GM21786 (cell line): ENCODE results near the gene PPARD.

Experiments
- ATAC-seq: cut with Tn5 transposase; IDR thresholded peaks from one replicate; pipeline ENCODE4 v1.9.1; 2021; ENCODE audit not compliant: unreplicated experiment

PPARD gene

DNA sequence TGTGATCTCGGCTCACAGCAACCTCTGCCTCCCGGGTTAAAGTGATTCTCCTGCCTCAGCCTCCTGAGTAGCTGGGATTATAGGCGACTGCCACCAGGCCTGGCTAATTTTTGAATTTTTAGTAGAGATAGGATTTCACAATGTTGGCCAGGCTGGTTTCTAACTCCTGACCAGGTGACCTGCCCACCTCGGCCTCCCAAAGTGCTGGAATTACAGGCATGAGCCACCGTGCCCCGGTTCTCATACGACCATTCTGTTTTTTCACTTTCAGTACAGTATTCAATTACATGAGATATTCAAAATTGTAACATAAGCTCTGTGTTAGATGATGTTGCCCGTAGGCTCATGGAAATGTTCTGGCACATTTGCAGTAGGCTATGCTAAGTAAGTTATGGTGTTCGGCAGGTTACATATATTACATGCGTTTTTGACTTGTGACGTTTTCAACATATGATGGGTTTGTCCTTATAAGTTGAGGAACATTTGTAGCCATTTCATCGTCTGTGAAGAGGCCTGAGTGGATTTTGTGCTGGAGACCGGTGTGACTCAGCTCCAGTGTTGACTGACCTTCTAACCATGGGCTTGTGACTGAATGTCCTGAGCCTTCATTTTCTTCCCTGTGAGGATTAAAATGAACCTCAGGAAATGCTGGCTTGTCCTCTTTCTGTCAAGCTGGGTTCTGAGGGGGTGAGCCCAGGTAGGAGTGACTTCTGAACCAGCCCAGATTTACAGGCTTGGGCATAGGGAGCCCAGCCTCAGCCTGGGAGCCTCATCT lies 12.2 kb downstream of the PPARD start:
- ATAC-seq, result no peak

DNA sequence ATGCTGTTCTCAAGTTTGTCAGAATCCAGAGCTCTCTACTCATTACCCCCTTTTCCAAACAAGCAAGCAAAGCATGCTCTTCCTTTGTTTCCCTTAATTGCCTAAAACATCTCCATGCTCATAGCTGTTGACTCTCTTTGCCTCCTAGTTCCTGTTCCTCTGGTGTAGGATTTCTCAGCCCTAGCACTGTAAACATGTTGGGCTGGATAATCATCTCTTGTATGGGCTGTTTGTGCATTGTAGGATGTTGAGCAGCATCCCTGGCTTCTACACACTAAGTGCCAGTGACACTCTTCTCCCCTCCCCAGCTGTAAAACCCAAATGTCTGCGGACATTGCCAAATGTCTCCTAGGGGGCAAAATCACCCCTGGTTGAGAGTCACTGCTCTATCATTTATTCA lies 14.0 kb downstream of the PPARD start:
- ATAC-seq, result no peak

DNA sequence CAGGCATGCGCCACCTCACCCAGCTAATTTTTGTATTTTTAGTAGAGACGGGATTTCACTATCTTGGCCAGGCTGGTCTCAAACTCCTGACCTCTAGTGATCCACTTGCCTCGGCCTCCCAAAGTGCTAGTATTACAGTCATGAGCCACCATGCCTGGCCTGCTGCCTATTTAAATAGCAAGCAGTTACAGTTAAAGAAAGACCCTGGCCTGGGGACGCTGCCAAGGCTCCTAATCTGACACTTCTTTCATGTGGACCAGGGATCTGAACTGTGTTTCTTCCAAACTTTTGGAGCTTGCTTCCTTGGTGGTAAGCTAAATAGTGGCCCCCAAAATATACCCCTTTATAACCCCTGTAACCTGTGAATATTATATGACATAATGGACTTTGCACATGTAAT lies 15.3 kb downstream of the PPARD start:
- ATAC-seq, result no peak

DNA sequence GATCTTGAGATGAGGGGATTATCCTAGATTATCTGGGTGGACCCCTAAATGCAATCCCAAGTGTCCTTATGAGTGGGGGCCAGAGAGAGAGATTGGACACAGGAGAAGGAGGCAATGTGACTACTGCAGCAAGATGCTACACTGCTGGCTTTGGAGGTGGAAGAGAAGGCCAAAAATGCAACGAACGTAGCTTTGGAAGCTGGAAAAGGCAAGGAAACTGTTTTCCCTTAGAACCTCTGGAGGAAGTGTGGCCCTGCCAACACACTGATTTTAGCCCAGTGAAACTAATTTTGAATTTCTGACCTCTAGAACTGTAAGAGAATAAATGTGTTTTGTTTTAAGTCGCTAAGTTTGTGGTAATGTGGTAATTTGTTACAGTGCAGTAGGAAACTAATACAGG lies 15.7 kb downstream of the PPARD start:
- ATAC-seq, result no peak

DNA sequence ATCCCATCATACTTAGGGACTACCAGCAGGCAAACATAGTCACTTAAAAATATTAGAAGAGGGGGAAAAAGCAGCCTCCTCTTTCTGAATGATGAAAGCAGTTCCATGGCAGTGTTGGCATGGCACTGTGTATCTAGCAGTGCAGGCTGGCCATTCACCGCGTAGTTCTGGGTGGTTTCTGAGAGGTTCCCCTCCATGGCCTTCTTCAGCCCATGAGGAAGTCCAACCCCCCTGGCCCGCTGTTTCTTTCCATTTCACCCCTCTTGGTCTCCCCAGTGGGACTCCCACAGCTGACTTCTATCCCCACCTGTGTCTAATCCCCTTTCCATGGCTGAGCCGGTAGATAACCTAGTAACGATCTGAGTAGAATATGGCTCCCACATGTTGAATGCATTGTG lies 17.0 kb downstream of the PPARD start:
- no peak for ATAC-seq

DNA sequence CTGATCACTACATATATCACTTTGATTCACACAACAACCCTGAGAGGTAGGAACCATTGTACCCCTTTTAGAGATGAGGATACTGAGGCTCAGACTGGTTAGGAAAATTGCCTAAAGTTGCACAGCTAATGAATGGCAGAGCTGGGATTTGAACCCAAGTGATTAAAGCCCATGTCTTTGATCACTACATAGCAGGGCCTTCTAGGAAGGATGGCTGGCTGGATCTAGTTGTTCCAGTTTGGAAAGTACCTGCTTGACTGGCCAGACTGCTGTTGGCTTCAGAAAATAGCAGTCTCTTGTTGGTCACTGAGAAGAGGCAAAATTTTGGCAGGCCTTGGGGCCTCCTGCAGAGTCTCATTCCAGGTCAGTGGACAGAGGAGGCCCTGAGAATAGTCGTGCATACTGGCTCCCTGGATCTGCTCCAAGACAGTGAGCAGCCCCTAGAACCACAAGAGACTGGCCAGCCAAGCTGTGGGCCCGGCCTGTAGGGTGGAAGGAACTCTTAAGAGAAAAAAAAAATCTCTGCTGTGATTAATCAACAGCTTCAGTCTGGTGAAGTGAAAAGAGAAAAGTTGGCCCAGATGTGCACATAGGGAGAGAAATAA lies 17.5 kb downstream of the PPARD start:
- ATAC-seq, result no peak

DNA sequence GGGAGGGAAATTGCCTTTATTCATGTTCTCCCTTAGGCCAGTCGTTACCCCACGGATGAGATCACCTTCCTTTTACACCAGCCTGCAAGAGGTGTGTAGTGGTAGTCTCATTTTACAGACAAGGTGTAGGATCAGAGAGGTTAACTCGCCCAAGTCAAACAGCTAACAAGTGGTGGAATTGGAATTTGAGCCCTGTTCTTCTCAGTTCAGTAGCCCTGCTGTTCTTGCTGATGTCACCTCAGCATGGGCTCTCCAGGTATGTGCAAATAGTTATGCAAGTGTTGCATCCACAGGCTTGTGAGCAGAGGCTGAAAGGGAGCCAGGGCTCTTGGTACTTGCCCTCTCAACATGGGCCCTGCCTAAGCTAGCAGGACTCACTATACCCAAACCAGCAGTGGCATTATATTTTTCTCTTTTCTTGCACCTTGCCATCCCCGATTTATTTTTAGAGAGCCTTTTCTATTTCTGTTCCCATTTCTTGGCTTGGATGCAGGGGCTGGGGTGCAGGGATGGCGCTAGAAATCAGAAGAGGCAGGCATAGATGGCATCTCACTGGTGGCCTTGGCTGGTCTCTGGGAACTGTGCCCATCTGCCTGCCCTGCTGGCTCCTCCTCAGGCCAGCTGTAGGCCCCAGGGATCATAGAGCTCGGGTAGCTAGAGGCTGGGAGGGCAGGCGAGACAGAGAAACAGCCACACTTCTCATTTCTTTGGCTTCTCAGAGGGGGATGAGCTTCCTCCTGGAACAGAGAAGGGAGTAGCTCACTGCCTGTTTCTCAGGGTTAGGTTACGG lies 18.2 kb downstream of the PPARD start:
- no peak for ATAC-seq

DNA sequence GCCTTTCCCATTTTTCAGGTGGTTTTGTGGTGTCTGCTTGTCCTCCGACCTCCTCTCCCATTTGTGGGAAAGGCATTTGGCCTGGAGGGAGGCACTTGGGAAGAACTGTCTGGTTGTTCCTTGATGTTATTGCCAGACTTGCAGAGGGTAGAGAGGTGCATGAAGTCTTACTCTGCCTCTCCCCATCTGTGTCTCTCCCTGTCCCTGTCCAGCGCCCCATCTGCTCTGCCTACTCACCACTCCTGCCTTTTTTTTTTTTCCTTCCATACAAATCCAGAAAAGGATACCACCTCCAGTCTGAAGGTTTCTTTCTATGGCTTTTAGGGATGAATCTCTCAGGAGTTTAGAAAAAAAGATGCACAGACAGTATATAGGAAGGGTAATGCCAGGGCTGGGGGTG lies 19.8 kb downstream of the PPARD start:
- no peak for ATAC-seq

DNA sequence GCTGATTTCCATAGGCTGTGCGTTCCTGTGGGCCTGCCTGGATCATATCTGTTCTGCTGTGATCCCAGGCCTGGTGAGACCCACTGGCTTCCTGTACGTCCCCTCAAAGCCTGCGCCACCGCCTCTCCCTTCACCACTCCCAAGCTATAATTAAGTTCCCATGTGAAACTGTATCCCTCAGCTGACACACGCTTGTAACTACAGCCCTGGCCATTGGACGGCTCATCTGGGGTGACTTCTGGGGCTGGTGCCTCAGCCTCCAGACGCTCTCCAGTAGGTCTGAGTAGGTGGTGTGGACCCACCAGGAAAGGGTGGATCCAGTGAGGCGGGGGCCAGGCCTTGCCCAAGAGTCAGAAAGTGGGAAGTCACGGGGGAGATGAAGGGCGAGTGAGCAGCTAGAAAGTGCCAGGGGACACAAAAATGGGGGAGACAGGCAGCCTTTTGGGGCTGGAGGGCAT lies 21.0 kb downstream of the PPARD start:
- ATAC-seq, result no peak

DNA sequence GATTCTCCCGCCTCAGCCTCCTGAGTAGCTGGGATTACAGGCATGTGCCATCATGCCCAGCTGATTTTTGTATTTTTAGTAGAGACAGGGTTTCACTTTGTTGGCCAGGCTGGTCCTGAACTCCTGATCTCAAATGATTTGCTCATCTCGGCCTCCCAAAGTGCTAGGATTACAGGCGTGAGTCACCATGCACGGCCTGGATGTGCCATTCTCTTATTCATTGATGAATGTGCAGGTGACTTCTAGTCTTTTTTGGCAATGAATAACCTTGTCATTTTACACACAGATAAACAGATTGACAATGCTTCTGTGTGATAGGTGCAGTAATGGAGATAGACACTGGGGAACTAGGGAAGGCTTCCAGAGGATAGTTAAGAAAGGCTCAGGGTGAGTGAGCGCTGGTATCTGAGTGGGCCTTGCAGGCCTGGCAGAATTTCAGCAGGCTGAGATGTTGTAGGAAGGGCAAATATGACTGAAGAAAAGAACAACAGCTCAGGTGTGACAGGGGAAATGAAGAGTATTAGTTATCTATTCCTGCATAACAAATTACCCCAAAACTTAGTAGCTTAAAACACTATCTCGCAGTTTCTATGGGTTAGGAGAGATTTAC lies 23.3 kb downstream of the PPARD start:
- no peak for ATAC-seq

DNA sequence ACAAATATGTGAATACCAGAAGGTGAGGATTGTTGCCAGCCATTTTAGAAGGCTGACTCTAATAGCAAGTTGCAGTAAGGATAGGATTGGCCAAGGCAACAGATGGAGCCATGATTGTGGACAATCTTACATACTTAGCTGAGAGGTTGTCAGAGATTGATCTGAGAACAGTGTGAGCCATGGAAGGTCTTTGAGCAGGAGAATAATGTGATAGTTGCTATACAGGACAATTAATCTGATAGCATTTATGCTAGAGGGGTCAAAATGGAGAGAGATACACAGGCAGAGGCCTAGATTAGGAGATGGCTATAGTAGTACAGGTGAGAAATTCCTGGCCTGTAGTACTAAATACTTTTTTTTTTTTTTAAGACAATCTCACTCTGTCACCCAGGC lies 23.8 kb downstream of the PPARD start:
- ATAC-seq, result no peak

DNA sequence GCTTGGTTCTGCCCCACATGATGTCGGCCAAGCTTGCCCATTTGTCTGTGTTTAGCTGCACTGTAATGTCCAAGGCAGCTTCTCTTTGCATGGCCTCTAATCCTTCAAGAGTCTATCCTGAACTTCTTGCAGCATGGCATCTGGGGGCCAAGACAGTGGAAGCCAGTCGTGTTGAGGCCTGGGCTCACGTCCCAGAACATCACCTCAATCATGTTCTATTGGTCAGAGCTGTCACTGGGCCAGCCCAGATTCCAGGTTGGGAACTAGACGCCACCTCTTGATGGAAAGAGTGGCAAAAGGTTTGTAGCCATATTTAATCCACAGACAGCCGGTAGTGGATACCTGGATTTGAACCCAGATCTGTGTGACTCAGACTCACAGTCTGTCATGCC lies 25.3 kb downstream of the PPARD start:
- no peak for ATAC-seq

DNA sequence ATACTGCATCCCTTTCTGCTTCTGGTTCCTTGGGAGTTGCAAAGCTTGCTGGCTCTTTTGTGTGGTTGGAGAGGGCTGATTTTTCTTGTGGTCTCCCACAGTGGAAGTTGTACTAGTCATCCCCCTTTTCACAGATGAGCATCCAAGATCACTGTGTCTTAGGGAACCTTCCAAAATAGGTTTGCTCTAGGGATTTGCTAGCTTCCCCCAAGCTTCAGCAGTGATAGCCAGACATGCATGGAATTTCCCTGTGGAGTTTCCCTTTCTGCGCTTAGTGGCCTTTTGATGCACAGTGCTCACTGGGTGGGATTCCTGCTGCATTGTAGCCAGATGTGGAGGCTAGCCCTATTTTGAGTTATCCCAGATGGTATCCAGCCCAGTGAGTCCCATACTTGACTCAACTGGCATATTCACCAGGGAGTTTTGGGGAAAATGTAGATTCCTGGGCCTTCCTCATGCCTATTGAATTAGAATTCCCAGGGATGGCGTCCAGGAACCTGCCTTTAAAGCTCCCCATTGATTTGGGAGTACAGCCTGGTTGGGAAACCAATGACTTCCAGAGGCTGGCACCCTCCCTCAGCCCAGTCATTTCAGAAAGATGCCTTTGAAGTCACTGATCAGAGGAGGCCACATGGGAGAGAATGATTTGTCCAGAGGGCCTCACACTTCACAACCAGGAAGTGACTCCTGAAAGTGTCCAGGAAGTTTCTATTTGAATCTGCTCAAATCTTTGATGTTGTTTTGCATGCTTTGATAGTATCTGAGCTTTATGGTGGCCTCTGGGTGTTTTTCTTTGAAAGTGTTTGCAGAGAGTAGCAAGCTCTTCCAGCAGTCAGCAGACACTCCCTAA lies 25.9 kb downstream of the PPARD start:
- no peak for ATAC-seq

DNA sequence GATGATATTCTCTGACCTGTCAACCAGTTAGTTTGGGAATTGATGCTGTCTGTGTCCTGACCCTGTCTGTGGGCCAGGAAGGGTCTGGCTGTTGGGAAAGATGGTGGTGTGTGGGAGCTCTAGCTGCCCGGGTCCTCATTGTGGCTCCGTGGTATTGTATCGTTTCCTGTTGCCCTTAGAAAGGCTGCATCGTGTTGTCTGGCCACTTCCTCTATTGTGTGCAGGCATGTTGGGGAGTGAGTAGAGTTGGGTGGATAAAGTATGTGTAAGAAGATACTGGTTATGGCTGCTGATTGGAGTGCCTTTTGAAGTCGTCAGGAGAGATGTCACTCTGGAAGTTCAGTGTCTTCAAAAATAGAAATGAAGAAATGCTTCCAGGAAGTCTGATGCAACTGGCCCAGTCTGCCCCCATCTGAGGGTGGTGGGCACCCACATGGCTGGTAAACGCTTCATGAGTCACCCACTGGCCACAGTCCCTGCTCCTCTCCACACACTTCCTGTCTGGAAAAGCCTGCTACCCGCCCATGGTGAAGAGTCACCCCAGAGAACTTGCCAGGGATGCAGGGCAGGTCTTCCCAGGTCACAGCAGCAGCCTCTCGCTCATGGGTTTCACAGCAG lies 27.9 kb downstream of the PPARD start:
- peak; percentile 69 for ATAC-seq

DNA sequence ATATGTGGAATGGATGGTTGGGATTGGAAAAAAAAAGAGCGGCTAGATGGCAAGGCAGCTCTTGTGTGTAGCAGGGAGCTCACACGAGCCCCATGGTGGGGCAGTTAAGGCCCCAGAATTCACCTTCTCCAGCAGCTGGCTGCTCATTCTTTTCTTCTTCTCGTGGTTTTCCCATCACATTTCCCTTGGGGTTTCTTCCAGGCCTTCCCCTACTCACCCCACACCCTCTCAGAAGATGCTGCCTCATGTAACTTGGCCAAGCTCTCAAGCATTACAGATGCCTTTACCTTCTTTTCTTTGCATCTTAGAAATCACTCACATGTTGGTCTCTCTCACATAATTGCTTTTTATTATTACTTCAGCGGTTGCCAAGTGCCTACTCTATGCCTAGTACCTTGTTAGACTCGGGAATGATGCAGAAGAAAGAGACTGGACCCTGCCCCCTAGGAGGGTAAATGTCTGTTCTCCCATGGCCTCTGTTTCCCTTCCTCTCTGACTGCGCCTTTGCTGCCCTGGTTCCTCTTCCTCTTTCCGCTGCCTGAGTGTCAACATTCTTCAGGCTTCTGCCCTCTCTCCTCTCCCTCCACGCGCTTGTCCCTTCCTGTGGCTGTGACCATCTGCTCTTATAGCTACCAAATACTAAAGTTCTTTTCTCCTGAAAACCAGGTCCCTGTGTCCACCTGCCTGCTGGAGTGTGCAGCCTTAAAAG lies 28.6 kb downstream of the PPARD start:
- ATAC-seq, result no peak

DNA sequence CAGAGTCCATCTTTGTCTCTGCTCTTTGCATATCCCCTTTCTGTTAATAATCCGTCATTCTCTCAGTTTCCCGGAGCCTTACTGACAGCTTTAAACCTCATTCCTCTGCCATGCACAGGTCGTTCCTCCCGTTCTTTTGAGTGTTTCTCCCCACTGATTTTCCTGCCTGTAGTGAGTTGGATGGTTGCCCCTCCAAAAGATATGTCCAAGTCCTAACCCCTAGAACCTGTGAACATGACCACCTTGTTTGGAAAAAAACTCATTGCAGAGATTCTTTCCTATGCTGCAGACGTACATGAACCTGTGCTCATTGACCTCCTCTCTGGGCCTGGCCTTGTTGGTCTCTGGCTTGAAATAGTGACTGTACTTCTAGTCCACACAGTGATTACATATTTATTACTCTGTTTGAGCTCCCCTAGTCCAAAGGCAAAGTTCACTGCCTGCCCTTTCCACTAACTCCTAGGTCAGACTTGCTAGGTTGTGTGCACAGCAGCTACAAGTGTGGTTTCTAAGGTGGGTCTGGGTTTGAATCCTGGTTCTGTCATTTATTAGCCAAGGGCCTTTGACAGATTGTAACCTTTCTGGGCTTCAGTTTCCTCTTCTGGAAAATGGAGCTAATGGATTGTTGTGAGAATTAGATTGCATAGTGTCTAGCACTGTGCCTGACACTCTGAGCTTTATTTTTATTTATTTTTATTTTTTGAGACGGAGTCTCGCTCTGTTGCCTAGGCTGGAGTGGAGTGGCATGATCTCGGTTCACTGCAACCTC lies 29.3 kb downstream of the PPARD start:
- no peak for ATAC-seq

DNA sequence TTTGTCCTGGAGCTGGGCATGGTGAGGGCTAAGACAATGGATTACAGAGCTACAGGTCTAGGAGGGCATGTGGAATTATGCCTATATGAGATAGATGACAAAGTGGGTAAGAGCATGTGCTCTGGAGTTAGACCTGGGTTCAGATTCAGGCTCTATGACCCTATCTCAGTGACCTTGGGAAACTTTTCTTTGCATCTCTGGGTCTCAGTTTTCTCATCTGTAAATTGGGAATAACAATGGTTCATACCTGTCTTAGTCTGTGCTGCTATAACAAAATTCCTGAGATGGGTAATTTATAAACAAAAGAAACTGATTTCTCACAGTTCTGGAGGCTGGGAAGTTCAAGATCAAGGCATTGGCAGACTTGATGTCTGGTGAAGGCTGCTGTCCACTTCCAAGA lies 30.3 kb downstream of the PPARD start:
- no peak for ATAC-seq

DNA sequence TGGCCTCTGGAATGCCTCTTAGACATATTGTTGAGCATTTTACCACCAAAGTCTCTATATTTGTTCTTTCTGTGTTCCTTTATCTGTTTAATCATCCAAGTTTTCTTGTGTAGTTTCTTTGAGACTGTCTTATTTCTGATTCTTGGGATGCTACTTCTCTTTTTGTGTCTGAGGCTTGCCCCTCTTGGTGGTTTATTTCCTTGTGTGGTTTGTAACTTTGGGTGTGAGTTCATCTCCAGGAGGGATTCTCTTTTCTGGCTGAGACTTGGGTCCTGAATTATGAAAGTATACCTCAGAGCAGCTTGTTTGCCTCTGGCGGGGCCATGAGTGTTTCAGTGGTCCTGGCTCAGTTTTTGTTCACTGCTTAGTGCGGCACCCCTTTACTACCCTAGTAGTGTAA lies 33.9 kb downstream of the PPARD start:
- ATAC-seq, result no peak

DNA sequence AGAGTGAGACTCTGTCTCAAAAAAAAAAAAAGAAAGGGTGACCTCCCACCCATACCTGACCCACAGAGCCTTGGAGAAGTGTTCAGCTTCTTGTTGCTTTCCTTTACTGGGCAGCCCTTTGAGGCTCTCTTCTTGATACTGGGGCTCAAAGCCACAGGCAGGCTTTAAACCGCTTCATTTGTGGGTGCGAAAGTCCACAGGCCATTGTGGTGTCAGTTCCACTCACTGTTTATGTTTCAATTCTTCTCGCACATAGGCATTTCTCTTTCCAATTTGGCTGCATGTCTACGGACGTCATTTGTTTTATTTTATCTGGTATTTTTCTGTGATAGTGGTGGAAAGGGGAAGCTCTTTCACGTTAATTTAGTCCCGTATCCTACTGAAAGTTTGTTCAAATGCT lies 34.6 kb downstream of the PPARD start:
- no peak for ATAC-seq
